NCI-H2107 treated with DMSO at 0.1 percent for 48 hours (cell line): ENCODE results near the gene COBLL1.
"Not testable (repeated sequence)": the region's sequence is repeated elsewhere in the genome, so short reads cannot be mapped to it uniquely, and the experiment has no call there.

ENCODE experiments used
- DNase-seq: peaks from one replicate; lab custom pipeline; 2025; ENCODE audit not compliant: unreplicated experiment; lab: John Stamatoyannopoulos, UW

Gene COBLL1

DNA sequence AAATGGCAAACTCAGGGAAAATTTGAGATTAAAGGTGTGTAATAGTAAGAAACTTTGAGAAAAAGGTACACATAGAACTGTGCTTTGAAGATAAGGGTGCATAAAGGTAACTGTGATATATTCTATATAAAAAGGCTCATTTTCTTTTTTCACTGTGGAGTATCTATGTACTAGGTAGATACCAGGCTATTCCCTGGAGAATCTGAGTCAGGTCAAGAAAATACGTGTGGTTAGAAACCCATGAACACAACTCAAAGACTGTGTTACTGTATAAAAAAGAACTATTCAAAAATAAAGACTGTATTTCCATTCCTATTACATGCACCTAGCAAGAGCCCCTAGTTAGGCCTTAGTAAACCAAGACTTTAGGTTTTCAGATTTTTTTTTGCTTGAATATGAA is 120.2 kb downstream of the COBLL1 start:
- no peak for DNase-seq

DNA sequence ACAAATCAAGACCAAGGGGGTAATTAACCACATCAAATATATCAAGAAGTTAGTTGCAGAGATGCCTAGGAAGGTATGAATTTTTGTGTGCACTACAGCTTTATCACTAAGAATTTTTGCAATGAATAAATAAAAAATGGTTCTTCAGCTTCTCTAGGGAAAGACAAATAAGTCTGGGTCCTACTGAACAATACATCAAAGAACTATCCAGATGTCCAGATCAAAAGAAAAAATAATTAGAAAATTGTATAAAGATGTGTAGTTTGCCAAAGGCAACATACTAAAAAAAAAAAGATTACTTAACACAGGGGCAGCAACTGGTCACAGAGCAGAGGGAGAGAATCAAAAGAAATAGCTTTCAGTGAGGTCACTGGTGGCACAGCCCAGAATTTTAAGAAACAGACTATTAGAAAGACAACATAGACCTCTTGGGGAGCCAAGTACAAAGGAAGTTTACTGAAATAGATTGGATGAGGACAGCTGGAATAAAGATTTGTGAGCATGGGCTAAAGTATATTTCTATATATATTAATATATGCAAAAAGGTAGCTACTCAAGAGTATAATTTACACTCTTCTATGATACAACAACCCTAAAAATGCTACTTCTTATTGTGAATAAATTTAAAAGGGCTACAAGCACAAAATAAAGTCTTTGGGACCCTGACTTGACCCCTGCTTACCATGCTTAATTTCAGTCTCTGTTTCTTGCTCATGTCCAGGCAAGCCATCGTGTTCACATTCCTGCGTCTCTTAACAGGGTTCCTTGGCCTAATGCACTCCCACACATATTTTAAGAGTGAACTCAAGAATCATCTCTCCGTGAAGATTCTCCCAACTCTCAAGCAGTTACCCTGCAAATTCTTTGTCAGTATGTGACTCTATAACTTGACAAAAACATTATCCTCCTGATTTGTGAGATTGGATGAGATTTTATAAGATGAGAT is 121.4 kb downstream of the COBLL1 start:
- DNase-seq: no peak

DNA sequence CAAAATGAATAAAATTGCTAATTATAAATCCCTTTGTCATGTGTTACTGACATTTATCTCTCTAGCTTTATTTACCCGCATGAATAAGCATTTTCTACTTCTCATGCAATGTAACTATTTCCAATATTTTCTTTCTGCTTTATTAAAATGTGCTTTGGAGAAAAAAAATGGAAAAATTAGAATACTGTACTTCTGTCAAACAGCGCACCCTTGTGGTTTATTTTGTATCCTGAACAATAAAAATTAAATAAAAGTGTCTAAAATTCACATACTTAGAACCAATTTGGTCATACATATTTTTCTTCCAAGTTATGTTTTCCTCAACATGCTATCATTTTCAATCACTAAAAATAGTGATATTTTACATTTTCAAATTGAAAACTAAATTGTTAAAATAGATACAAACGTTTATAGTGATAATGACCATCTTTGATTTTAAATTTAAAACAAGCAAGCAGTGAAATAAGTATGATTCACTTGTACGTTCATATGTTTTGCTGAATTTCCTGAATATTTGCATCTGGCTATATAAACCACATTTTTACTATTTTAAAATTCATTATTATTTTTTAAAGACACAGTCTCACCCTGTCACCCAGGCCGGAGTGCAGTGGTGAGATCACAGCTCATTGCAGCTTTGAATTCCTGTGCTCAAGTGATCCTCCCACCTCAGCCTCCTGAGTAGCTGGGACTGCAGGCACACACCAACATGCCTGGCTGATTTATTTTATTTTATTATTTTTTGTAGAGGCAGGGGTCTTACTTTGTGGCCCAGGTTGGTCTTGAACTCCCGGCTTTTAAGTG is 124.4 kb downstream of the COBLL1 start:
- DNase-seq: no peak

DNA sequence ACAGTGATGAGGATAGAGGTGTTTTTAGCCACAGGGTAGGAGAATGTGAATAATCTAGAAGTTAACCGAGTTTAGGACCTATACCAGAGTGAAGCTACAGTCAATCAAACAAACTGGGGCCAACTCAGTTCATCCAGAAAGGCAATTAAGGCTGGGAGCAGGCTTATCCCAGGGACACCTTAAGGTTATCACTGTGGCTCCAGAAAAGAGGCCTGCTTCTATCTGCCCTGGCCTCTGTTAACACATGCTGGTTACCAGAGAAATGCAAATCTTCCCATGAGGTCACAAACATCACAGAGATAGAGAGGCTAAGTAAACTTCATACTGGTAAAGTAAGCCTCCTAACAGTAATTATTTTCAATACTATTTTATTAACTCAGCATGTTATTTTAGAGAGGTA is 127.2 kb downstream of the COBLL1 start:
- no peak for DNase-seq

DNA sequence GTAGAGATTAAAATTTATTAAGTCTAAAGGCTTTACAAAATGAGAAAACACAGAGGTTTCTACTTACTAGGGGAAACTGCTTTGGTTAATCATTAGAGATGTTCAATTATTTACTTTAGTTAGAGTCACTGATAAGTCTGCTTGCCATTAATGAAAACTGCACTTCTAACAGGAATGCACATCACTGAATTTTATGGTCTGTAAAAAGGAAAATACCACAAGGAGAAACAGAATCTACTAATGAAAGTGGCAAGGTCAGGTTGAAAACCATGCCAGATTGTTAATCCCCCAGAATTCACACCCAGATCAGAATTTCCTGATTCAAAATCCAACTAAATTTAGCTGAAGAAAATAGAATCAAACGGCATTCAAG is 129.9 kb downstream of the COBLL1 start:
- DNase-seq: no peak

DNA sequence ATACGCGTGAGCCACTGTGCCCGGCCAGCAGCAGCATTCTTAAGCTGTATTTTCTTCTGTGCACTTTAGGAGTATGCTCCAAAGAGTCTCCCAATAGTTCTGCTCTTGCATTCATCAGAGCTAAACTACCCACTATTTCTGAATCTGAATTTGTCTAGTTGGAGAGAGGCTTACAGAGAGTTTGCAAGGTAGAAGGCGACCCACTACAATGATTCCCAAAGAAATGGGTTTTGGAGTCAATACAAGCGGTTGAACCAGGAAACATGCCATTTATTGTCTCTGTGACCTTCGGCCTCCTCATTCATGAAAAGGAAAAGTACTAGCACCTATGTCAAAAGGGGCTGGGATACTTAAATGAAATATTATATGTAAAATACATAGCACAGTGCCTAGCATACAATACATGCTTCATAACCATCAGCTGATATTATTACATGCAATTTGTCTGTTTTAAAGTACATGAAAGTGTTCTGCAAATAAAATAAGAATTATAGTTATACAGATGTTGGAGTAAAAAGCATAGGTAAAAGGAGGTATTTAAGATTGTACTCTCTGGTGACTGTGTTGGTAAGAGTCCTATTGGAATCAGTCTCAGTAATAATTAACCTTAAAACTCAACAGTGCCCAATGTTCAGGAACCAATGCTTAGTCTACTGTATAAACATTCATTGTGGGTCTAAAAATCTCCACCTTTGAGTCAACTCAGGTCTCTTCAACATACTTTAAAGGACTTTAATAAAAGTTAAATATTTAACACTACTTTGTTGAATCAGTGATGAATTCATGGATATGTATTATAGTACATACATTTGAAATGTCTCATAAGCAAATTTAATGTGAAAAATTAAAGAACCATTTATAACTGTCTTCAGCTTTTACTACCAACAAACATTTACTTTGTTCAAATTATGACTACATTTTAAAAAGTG is 130.5 kb downstream of the COBLL1 start:
- no peak for DNase-seq

DNA sequence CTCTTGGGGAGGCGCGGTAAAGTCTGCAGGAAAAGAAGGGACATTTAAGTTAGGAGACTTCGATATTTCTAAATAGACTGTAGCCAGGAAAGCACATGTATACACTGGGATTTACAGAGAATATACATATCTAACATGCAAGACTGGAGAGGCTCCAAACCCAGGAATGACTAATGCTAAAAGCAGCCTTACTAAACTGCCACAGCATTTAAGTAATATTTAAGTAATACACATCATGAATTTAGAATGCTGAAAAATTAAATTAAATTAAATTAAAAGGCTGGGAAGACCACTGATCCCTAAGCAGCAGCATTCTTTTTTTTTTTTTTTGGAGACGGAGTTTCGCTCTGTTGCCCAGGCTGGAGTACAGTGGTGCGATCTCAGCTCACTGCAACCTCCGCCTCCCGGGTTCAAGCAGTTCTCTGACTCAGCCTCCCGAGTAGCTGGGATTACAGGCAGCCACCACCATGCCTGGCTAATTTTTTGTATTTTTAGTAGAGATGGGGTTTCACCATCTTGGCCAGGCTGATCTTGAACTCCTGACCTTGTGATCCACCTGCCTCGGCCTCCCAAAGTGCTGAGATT is 131.3 kb downstream of the COBLL1 start:
- not testable (repeated sequence) for DNase-seq

DNA sequence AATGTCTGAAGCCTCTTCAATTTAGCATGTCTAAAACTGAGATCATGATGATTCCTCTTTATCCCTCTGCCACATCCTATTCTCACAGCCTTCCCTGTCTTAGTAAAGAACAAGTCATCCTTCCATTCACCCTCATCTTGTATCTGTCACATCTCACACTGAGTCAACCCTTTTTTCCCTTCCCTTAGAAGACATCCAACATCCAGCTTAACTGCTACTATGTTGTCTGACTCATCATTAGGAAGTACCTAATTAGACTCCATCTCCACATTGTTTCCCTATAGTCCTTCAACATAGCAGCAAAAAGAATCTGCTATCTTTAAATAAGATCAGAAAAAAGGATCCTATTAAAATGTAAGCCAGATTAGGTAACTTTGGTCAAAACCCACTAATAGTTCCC is 135.1 kb downstream of the COBLL1 start:
- DNase-seq: no peak

DNA sequence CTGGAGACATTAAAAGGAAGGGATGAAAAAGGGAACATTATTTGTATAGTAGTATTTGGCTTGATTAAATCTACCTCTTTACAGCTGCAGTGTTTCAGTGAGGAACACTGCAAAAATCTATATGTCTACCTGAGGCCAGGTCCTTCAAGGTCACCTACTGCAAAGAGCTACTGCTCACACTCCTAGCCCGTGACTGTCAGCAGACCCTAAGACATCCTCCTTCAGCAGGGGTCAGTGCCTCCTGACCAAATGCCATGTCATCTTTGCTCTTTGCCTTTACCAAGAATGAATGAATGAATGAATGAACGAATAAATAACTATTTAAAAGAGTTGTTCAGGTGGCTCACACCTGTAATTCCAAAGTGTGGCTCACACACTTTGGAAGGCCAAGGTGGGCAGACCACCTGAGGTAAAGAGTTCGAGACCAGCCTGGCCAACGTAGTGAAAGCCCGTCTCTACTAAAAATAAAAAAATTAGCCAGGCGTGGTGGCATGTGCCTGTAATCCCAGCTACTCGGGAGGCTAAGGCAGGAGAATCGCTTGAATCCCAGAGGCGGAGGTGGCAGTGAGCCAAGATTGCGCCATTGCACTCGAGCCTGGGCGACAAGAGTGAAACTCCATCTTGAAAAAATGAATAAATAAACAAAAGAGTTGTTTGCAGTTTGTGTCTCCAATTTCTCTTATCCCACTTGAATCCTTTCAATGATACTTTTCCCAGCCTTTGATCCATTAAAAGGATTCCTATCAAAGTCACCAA is 136.0 kb downstream of the COBLL1 start:
- no peak for DNase-seq

DNA sequence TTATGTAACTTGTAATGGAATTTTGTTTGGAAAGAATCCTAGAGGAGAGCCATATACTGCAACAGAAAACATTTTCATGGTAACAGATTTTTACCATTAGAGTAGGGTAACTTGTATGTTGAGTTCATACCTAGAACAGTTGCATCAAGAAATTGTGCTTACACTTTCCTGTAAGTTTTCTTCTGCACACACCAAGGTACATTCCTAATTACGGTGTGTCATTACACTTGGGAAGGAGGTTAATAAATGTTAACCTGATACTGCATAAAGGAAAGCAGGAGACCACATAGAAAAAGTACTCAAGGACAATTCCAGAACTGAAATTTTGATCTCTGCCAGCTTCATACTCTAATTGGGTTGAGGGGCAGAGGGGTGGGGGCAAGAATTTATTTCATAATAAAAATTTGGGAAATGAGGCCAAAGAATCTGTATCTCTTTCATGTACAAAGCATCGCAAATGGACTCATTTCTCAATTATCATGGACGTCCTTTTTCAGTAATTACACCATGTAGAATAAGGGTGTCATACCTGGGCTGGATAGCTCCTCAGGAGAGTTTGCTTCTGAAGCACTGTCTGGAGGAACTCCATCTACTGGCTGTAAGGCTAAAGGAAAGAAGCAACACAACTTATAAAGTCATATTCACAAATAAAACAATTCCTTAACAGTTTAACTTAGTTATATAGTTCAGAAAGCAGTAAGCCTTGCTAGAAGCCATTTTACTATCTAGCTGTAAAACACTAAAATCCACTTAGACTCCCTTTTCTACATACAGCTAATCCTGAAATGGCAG is 137.5 kb downstream of the COBLL1 start:
- DNase-seq: no peak

DNA sequence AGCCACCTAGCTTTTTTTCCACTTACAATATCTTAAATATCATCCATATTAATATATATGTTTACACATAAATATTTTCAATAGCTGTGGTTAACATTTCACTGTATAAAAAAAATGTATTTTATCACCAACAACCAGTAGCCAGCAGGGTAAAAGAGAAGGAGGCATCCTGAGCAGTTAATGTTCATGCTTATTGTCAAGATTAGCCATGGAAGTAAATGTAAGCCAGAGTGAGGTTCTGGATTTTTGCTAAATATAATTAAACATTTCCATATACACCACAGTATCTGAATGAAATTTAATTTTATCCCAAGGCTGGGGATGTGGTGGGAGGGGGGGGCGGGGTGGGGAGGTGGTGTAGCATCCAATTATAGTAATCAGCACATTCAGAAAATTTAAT is 140.1 kb downstream of the COBLL1 start:
- DNase-seq: no peak

DNA sequence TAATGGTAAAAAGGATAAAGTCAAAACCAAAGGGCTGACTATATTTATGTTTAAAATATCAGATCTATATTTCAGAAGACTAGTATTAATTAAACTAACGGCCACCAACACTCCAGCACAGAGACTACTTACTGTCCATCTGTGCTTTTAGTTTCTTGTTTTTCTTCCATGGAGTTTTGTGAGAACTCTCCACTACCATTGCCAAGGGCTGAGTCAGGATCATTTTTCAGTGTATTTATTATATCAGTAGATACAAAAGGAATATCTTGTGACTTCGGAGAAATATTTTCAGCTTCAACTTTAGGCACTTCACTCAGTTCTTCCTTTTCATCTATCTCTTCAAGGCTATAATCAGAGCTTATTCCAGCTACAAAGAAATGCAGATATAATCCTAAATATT is 141.2 kb downstream of the COBLL1 start:
- DNase-seq: no peak

DNA sequence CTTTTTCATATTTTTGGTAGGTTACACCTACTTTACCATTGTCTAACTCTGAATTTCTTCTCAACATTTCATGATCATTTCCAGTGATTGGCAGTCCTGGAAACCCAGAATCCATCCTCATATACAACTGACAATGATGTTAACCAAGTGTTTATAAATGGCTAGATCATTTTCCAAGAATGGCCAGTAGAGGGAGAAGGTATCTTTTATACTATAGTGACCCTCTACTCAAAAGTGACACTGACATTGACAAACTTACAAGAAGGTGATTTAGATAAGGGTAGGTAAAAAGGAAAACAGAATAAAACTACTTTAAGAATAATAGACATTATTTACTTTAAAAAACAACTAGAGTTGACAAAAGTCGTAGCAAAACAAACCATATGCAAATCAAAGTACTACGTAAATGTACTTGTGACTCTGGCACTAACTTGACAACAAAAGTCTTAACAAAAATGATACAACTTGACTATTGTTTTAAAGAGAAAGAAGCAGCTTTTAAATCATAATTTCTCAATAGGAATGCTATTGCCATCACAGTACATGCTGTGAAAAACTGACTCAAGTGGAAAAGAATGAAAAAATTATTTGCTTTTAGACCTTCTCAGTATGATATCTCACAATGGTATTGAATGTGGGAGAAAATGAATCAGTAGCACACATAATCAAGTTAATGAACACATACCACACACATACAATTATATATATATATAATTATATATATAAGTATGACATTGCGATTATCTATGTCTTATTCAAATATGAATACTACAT is 143.7 kb downstream of the COBLL1 start:
- DNase-seq: peak; percentile 5

DNA sequence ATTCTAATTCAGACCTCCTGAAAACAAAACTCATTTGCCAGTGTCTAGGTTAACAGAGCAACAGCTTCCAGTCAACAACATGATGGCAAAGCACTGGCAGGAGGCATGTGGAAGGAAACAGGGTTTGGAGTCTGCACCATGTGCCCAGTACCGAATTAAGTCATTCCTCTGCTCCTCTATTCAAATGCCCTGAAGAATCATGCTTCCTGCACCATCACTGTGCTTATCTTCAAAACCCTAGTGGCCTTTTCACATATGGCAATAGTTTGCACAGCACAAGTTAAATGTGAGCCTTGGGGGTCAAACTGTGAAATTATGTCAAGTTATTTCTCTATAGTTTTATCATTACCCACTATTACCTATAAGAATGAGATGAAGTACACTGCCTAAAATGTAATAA is 145.0 kb downstream of the COBLL1 start:
- no peak for DNase-seq

DNA sequence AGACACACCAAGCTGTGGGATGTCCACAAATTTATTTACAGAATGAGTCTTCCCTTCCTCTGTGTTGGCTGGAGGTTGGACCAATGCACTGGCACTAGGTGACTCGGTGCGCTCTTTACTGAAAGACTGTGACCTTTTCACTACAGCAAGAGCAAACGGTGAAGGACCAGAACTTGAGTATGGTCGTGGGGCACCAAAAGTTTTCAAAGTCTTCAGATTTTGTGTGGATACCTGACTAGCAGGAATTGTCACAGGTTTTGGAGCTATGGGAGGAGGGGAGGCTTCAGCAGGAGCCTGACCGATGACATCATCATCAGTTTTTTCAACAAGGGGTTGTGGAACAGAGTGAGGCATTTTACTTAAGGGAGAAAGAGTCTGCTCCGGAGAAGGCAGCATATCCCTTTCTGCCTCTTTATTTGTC is 147.3 kb downstream of the COBLL1 start:
- no peak for DNase-seq

DNA sequence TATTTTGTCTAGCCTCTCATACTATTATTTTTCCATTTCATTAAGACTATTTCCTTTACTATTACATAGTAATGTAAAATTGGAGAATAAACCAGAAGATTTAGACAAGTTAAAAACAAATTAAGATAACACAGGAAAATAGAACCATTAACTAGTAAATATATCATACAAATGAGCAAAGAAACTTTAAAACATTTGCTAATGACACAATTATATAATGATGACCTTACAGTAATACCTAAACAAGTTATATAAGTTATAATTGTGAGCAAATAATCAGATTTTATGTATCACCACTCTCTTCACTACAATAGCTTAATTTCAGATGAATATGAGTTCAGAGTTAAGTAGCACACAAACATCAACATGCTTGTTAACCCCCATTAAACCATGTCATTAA is 147.8 kb downstream of the COBLL1 start:
- no peak for DNase-seq

DNA sequence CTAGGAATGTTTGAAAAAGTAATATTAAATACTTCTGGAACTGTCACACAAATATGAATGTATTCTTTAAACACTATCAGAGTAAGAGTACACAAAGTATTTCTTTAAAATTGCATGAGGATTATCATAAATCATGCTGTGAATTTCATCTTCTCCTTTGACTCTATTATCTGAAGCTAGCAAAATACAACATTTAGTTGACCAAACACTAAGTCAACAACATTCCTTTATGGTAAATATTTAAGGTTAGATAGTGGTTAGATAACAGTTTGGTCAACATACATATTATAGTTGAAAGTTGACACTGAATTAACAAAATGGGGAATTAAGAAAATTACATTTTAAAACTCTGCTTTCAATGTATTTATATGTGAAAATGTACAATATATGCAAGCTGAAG is 148.2 kb downstream of the COBLL1 start:
- DNase-seq: no peak

DNA sequence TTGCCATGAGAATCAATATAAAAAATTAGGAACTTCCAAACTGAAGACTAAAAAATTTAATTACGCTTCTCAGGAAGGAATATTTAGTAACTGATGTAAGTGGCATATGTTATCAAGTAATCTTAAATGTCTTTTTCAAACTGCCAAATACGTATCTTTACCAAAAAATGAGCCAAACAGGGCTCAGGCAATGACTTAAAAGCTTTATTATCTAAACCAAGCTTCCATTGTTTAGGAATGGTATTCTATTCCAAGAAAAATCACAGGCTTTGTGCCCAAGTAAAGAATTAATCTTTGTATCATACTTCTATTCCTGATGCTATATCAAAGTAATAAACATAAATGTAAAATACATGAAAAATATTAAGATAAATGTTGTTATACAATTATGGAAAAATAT is 148.7 kb downstream of the COBLL1 start:
- no peak for DNase-seq
